ENCODE measurements around the gene SFT2D3.

Gene SFT2D3

DNA sequence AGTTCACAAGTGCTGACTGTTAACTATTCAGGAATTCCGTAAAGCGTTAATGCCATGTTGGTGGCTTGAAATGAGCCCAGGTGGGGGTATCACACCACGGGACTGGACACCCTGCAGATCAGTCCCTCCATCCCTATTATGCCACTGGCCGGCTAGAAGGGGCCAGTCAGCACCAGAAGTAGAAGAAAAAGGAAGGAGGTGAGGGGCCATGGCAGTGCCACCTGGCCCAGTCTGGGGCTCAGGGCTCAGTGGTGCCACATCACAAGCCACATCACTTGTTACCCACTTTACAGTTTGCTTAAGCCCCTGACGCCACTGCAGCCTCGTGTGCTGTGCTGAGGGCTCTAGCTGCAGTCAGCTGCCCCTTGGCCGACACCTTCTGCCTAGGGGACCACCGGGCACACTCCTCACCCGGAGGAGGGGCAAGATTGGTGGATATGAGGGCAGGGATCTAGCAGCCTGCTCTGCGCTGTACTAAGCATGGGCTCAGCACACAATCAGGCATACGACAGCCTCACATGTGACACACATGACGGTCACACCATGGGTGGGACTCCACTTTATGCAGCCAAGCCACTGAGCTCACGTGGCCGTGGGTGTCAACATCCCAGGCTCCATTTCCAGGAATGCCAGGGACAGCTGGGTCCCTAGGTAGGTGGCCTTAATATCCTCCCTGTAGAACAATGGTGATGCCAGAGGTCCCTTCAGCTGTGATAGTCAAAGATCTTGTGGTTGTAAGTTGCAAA lies 29.6 kb upstream of the SFT2D3 start:
- no peaks in the 10 kb centered on the region for H3K36me3 ChIP-seq (ENCODE audit: insufficient read depth, low read length)
- no peaks in the 10 kb centered on the region for H3K9me3 ChIP-seq (ENCODE audit: low read length)
- H3K4me1 ChIP-seq (ENCODE audit: insufficient read depth, low read length): peaks cover 12% of the 10 kb centered on the region
- H2AFZ ChIP-seq (ENCODE audit: low read depth, low read length): no peak overlapping the region
- peaks cover 41% of the 10 kb centered on the region for H3K27me3 ChIP-seq (ENCODE audit: insufficient read depth, low read length)
- H3K4me3 ChIP-seq (ENCODE audit: low read length): no peak overlapping the region

DNA sequence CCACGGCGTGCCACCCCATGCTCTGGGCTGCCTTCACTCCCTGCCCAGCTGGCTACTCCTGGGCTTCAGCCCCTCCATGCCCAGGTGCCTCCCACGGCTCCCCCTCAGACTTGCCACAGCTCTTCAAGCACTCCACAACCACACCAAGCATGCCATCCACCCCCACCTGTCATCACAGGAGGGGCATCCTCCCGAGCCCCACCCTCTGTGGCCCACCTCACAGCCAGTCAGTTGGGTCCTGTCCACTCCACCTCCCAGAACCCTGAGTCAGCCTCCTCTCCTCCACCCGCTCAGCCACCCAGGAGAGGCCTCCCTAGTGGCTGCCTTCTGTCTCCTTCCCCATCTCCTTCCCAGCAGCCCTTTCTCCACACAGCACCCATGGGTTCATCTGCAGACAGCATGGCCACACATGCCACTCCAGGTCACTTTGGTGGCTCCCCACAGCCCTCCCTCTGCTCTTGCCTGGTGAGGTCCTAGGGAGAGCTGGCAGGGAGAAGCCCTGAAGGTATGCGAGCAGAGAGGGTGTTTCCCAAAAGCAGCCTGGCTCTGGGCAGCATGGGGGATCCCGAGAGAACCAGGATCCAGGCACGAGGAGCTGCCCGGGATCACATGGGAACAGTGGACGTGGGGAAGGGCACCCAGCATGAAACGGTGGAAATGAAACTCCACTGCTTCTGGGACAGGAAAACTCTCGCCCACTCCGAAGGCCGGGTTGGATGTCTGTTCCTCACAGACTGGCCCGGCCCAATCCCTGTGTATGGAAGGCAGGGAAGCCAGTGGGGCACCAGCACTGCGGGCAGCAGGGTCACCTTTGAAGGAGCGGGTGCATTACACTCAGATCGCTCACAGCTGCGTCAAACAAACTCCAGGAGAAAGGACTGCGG lies 28.7 kb upstream of the SFT2D3 start:
- no peaks in the 10 kb centered on the region for H3K36me3 ChIP-seq (ENCODE audit: insufficient read depth, low read length)
- H3K27me3 ChIP-seq (ENCODE audit: insufficient read depth, low read length): peaks cover 48% of the 10 kb centered on the region
- peaks cover 12% of the 10 kb centered on the region for H3K4me1 ChIP-seq (ENCODE audit: insufficient read depth, low read length)
- no peak overlapping the region for H3K4me3 ChIP-seq (ENCODE audit: low read length)
- no peak overlapping the region for H2AFZ ChIP-seq (ENCODE audit: low read depth, low read length)
- no peaks in the 10 kb centered on the region for H3K9me3 ChIP-seq (ENCODE audit: low read length)

DNA sequence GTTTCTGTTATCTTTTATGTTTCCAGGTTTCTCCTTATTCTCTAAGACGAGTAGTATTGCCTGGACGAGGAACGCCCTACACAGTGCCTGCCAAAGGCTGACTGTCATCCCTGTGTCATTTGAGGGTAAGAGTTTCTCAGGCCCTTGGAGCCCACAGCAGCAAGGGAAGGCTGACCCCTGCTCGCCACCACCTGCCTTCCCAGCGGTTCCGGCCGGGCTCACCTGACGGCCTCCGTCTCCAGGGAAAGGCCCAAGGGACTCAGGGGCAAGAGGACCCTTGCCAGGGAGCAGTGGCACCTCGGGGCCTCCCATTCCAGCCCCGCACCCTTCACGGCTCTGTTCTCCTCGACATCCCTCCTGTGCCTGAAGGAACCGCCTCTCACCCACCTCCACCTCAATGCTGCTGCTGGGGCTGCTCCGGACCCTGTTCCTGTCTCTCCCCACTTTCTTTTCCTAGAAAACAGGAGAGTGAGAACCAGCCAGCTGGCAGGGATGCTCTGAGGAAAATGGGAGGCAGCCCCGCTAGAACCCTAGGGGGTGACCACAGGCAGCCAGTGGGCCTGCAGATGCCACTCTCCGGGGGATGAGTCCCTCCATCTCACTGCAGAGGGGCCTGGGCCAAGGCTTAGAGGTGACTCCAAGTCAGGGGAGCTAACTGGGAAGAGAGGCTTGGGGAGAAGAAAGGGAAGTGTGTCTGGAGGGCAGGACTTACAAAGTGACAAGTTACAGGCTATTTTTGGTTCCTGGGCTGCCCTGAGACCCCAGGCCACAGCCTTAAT lies 27.8 kb upstream of the SFT2D3 start:
- Histone ChIP-seq H3K27me3 (ENCODE audit: insufficient read depth, low read length) (peaks cover 55% of the 10 kb centered on the region), H2AFZ (ENCODE audit: low read depth, low read length) (no peak overlapping the region), H3K36me3 (ENCODE audit: insufficient read depth, low read length) (no peaks in the 10 kb centered on the region), H3K4me3 (ENCODE audit: low read length) (no peak overlapping the region), H3K4me1 (ENCODE audit: insufficient read depth, low read length) (peaks cover 12% of the 10 kb centered on the region), H3K9me3 (ENCODE audit: low read length) (no peaks in the 10 kb centered on the region)

DNA sequence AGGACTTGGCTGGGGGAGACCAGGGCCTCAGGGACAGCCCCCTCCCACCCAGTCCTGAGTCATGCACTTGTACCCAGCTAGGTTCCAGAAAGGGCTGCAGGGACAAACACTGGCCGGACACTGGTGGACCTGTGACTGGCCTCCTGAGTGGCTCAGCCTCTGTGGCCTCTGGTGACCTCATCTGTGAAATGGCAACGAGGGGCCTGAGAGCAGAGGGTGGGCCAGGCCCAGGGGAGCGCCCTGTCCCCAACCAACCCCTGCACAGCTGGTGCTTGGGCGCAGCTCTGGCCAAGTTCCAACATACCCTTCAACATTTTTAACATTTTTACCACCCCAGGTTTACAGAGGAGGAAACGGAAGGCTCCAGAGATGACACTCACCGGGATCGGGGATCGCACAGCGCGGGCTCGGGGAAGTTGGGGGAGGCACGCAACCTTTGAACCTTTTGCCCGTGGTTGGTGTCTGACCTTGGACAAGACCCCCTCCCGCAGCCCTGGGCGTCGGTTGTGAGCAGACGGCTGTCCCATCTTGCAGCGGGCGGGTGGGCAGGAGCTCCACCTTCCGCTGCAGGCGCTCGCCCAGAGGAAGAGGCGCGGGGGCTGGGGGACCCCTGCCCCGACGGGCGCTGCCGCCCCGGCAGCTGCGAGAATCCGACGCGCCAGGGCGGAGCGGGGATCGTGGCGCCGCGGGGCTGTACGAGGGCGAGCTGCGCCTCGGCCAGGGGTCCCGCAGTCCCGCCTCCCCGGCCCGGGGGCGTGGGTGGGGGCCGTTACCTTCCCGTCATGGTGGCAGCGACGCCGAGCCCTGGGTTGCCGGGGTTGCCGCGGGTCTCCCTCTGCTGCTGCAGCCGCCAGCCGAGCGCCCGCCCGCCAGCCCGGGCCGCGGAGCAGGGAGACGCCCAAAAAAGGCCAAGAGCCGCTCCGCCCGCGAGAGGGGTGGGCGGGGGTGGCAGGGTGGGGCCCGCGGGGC lies 26.8 kb upstream of the SFT2D3 start:
- Histone ChIP-seq H3K36me3 (ENCODE audit: insufficient read depth, low read length) (no peaks in the 10 kb centered on the region), H3K27me3 (ENCODE audit: insufficient read depth, low read length) (peaks cover 65% of the 10 kb centered on the region), H2AFZ (ENCODE audit: low read depth, low read length) (no peak overlapping the region), H3K4me3 (ENCODE audit: low read length) (peak overlapping the region; percentile 28), H3K4me1 (ENCODE audit: insufficient read depth, low read length) (peaks cover 12% of the 10 kb centered on the region), H3K9me3 (ENCODE audit: low read length) (no peaks in the 10 kb centered on the region)

DNA sequence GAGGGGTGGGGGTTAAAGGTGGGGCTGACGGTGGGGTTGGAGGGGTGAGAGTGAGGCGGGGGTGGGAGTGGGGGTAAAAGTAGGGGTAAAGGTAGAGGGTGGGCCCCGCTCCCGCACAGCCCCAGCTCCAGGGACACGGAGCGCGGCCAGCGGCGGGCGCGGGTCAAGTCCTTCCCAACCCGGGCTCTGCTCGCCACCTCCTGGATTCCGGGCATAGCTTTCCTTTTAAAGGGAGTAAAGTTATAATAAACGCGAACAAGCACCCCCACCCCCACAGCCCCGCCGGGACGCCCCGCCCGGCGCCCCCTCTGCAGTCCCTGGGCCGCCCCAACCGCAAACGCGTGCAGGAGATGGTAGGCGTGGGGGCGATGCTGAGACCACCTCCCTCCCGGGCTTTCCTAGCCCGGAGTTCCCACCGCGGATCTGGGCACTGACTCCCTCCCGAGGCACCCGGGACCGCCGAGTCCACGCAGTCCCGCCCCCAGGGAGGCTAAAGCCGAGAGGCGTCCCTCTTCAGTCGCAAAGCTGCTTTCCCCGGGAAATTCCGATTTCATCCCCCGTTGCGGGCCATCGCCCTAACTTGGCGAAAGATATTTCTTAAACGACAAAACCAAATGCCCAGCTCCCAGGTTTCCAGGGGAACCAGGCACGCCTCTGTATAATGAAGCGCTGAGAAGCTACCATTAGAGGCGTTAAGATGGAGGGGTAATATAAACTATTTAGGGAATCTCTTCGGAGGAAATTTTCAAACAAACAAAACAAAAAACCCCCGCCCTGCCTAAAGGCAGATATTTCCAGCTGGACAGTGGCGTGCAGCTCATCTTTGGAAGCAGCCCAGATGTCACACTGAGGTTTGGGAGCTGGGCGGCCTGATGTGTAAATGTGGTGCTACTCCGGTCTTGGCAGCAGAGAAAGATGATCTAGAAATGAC lies 25.7 kb upstream of the SFT2D3 start, which contains the start of gene LIMS2:
LIMS2 (minus strand) TSS at position 200 of the 931 bp plus-strand sequence. CDS start 506 bp downstream, outside the sequence.
- Histone ChIP-seq H3K9me3 (ENCODE audit: low read length) (no peaks in the 10 kb centered on the region), H3K27me3 (ENCODE audit: insufficient read depth, low read length) (peaks cover 71% of the 10 kb centered on the region), H3K36me3 (ENCODE audit: insufficient read depth, low read length) (no peaks in the 10 kb centered on the region), H2AFZ (ENCODE audit: low read depth, low read length) (peak within 1 kb of the TSS; percentile 70), H3K4me3 (ENCODE audit: low read length) (peak within 1 kb of the TSS; percentile 47), H3K4me1 (ENCODE audit: insufficient read depth, low read length) (peaks cover 12% of the 10 kb centered on the region)

DNA sequence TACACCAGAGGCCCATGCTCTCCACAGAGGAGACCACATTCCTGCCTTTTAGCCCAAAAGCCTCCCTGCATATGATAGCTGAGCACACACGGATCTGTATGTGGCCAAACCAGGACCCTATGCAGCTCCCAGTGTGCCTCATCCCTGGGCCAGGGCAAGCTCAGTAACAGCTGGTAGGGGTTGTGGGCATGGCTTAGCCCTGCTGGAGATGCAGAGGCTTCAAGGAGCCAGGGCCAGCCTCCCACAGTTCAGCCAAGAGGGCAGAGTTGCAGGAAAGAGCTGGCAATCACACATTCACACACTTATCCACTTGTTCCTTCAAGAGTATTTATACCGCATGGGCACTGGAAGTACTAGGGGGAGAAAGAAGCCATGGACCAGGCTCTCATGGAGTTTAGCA lies 24.4 kb upstream of the SFT2D3 start:
- Histone ChIP-seq H3K27me3 (ENCODE audit: insufficient read depth, low read length) (peaks cover 65% of the 10 kb centered on the region), H3K9me3 (ENCODE audit: low read length) (no peaks in the 10 kb centered on the region), H3K4me1 (ENCODE audit: insufficient read depth, low read length) (peaks cover 17% of the 10 kb centered on the region), H3K36me3 (ENCODE audit: insufficient read depth, low read length) (no peaks in the 10 kb centered on the region), H2AFZ (ENCODE audit: low read depth, low read length) (no peak overlapping the region), H3K4me3 (ENCODE audit: low read length) (no peak overlapping the region)

DNA sequence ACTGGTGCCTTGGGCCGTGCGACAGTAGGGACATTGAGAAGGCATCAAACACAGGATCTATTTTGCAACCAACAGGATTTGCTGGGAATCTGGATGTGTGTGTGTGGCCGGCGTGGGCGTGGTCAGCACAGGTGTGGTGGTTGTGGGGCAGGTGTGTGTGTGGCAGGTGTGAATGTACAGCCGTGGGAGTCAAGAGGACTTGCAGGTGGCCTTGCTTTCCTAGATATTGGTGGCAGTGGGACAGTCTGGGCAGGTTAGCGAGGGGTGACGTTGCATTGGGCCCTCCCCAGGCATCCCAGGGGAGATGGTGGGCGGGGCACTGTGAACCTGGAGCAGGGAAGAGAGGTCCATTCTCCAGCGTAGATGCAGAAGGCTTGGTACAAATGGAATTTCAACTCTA lies 22.8 kb upstream of the SFT2D3 start:
- H3K4me3 ChIP-seq (ENCODE audit: low read length): no peak overlapping the region
- no peaks in the 10 kb centered on the region for H3K9me3 ChIP-seq (ENCODE audit: low read length)
- no peak overlapping the region for H2AFZ ChIP-seq (ENCODE audit: low read depth, low read length)
- no peaks in the 10 kb centered on the region for H3K36me3 ChIP-seq (ENCODE audit: insufficient read depth, low read length)
- H3K27me3 ChIP-seq (ENCODE audit: insufficient read depth, low read length): peaks cover 48% of the 10 kb centered on the region
- H3K4me1 ChIP-seq (ENCODE audit: insufficient read depth, low read length): peaks cover 17% of the 10 kb centered on the region

DNA sequence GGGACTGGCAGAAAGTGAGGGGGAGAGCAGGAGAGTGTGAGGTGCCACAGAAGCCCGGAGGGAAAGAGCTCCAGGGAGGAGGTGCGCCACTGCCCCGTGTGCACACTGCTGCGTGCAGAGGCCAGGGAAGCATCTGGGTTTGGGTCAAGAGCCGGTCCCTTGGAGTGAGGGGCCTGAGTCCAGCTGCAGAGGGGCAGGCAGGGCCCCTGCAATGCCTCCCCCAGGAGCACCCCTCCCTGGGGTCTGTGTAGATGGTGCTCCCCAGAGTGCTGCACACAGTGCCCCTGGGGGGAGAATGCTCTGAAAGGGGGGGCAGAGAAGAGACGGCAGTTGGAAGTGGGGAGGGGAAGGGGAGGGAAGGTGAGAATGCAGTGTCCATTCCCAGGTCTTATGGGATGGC lies 22.3 kb upstream of the SFT2D3 start:
- Histone ChIP-seq H3K9me3 (ENCODE audit: low read length) (no peaks in the 10 kb centered on the region), H3K36me3 (ENCODE audit: insufficient read depth, low read length) (no peaks in the 10 kb centered on the region), H2AFZ (ENCODE audit: low read depth, low read length) (no peak overlapping the region), H3K4me3 (ENCODE audit: low read length) (no peak overlapping the region), H3K4me1 (ENCODE audit: insufficient read depth, low read length) (peaks cover 17% of the 10 kb centered on the region), H3K27me3 (ENCODE audit: insufficient read depth, low read length) (peaks cover 44% of the 10 kb centered on the region)

DNA sequence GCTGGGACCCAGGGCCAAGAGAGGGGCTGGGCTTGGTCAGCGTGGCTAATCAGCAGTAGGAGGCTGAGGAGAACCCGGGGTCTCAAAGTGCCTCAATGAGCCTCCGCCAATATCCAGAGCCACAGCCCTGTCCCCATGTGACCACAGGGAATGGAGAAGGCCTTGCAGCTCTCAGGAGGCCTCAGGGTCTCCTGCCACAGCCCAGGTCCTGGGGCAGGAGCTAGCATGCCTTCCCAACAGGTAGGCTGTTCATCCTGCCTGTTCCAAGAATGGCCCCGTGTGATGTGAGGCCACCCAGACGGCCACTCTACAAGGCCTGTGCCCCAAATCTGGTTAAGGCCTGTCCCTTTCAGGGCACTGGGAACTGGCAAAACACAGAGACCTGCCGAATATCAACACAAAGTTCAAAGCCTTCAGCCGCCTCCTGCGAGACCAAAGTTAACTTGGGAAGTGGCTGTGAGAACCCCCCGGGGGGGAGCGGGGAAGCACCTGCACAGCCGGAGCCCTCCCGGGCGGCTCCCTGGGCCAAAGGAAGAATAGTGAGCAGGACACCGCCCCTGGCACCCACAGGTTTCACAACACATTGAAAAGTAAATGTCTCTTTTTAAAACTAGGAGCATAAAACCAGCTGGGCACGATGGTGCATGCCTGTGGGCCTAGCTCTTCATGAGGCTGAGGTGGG lies 21.5 kb upstream of the SFT2D3 start:
- Histone ChIP-seq H3K27me3 (ENCODE audit: insufficient read depth, low read length) (peaks cover 36% of the 10 kb centered on the region), H3K9me3 (ENCODE audit: low read length) (no peaks in the 10 kb centered on the region), H3K4me3 (ENCODE audit: low read length) (no peak overlapping the region), H3K36me3 (ENCODE audit: insufficient read depth, low read length) (no peaks in the 10 kb centered on the region), H2AFZ (ENCODE audit: low read depth, low read length) (no peak overlapping the region), H3K4me1 (ENCODE audit: insufficient read depth, low read length) (peaks cover 12% of the 10 kb centered on the region)

DNA sequence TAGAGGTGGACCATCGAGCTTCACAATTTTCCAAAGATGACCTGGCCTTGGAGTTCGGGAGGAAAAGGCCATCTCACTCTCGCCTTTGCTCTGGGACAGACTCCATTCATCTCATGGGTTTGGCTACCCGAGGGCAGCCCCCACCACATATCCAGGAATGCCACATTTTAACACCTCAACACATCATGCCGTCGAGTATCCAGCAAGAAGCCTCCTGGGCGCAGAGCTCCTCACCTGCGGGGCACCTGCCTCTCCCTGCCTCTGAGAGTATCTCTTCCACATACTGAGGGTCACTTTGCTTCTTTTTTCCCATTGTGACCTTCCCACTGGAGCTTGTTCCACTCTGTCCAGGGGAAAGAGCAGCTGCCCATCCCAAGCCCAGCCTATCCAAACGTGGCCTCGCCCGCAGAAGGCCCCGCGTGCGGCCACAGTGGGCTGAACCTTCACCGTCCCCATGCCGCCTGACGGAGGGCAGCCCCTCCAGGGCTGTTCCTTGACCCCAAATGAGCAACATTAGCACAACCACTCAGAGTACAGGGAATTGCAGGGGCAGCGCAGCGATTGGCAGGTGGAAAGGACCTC lies 20.5 kb upstream of the SFT2D3 start:
- Histone ChIP-seq H3K4me1 (ENCODE audit: insufficient read depth, low read length) (peaks cover 9% of the 10 kb centered on the region), H3K36me3 (ENCODE audit: insufficient read depth, low read length) (no peaks in the 10 kb centered on the region), H3K9me3 (ENCODE audit: low read length) (no peaks in the 10 kb centered on the region), H2AFZ (ENCODE audit: low read depth, low read length) (no peak overlapping the region), H3K27me3 (ENCODE audit: insufficient read depth, low read length) (peaks cover 35% of the 10 kb centered on the region), H3K4me3 (ENCODE audit: low read length) (no peak overlapping the region)
